Heart right ventricle (tissue), 16 donors: ENCODE measurements around the gene TASP1. TPM values are rescaled to one million over a fixed set of nuclear protein-coding genes. Genes with fewer than 3 reads are reported as not detected.

Experiments used
- ATAC-seq, 8 donors: fragments of 200-7000 bp; cut with Tn5 transposase; one replicate each; pipeline ENCODE4 v1.9.1; 2020; ENCODE audit warnings: mild to moderate bottlenecking in 8 of 8, moderate library complexity in 8 of 8, moderate number of reproducible peaks in 1 of 8
- DNase-seq, 2 donors: peaks; one replicate each; pipeline ENCODE4 v3.0.0-alpha.2; 2020
- H3K27ac ChIP-seq, 10 donors: fragments of 200-600 bp; sonication (generic) in 2 of 10; one replicate each; pipeline versions ENCODE4 v1.5.0 to v1.8.0; 2020 to 2022; ENCODE audit warnings: mild to moderate bottlenecking in 3 of 10
- H3K27me3 ChIP-seq, 7 donors: fragments of 200-600 bp; one replicate each; pipeline ENCODE4 v1.8.0; 2021 to 2022; ENCODE audit warnings: mild to moderate bottlenecking in 2 of 7
- H3K36me3 ChIP-seq, 9 donors: fragments of 200-600 bp; sonication (generic) in 1 of 9; one replicate each; pipeline versions ENCODE4 v1.5.0 to v1.8.0; 2020 to 2022; ENCODE audit warnings: mild to moderate bottlenecking in 2 of 9
- H3K4me1 ChIP-seq, 9 donors: fragments of 200-600 bp; sonication (generic) in 1 of 9; one replicate each; pipeline versions ENCODE4 v1.5.0 to v1.8.0; 2020 to 2022; ENCODE audit warnings: mild to moderate bottlenecking in 4 of 9
- H3K4me3 ChIP-seq, 10 donors: fragments of 200-600 bp; sonication (generic) in 2 of 10; one replicate each; pipeline versions ENCODE4 v1.5.0 to v1.8.0; 2020 to 2022; ENCODE audit warnings: mild to moderate bottlenecking in 7 of 10, moderate library complexity in 2 of 10
- H3K9me3 ChIP-seq, 11 donors: fragments of 200-600 bp in 10 of 11; sonication (generic) in 2 of 11; one replicate each; pipeline versions ENCODE4 v1.5.0 to v1.8.0; 2013 to 2022; ENCODE audit warnings: mild to moderate bottlenecking in 2 of 11, control low read depth in 1 of 11, moderate library complexity in 1 of 11
- CTCF ChIP-seq, 9 donors: fragments of 200-600 bp; sonication (generic) in 2 of 9; IDR thresholded peaks; one replicate each; pipeline versions ENCODE4 v1.5.0 to v1.8.0; 2021 to 2022; ENCODE audit warnings: antibody characterized with exemption in 9 of 9, mild to moderate bottlenecking in 5 of 9, moderate library complexity in 1 of 9
- WGBS, 2 donors: extraction: QIAGEN DNeasy Blood & Tissue Kit; methylation state at CpG; one replicate each; pipeline ENCODE4 v1.1.7; 2013; ENCODE audit warnings: inconsistent platforms in 1 of 2; 5-methylcytosine and 5-hydroxymethylcytosine counted together
- intact Hi-C, 10 donors: fragments of 100-400 bp; cut with DNase I; formaldehyde crosslinking; loops; one replicate each; pipeline versions ENCODE4 v1.11.1 to v1.14.2; 2022
- polyA plus RNA-seq, 2 donors: library from polyadenylated mRNA; stranded (reverse); fragments of 200-250 nt; gene quantifications; one replicate each; pipeline ENCODE4 v1.2.3, GENCODE V29; 2013
- total RNA-seq, 10 donors: library from RNA; stranded (reverse); fragmentation: NEBNext Ultra II Directional in 3 of 10; extraction: Animal tissue kit (Norgen Biotek cat#: 25700) in 3 of 10; gene quantifications; one replicate each; pipeline versions ENCODE4 v1.2.1 to v1.2.4, GENCODE V29; 2021 to 2023
- donor health status: Arrhythmogenic right ventricular cardiomyopathy.
- donor health status: ischemic (EF 13 %, LVEDD 7.1; RV severe dilation, severe dysfunction).
- donor health status: healthy with polysubstance abuse.
- donor health status: DM: no; HTN: yes; CAD: no.
- donor health status: DM: no; HTN: no; CAD: no.
- donor health status: ischemic (EF 25% LVEDD 6.9; RV normal size, moderate dysfunction).
- donor health status: ischemic (EF 25% LVEDD 5.7; RV mildly dilated, moderate dysfunction).
- donor health status: healthy.
- donor health status: DM: yes; HTN: yes; CAD: no.
- donor health status: Ischemic cardiomyopathy.
- donor health status: ischemic (EF 35%, LVEDD 5.7; RV mildly dilated, moderate dysfunction).
- donor health status: nonischemic (EF 11% LVEDD 7.7; RV severe dilation, severe dysfunction).
- donor health status: DM: yes; HTN: yes; CAD: no.
- donor health status: PGD.
- donor health status: ischemic (EF 29% LVEDD 5.4; RV normal size, mild dysfunction).
- donor health status: nonischemic (EF 23%, LVEDD 6.1; RV moderate dilation, normal function).

TASP1 gene
- total and polyA plus RNA-seq, 12 donors, result 2.1 to 8.5 (median 5.8) TPM

- H3K9me3 ChIP-seq, result peaks cover 0 to 5% (median 0%) of the 10 kb centered on the region in 11 donors
- WGBS, 2 donors, result 89 to 92% methylated on average over 4 of the region's 4 CpGs
- TF ChIP-seq CTCF (IDR thresholded peaks at IDR 0.05), result no peak
- no peak overlapping the region for H3K4me3 ChIP-seq
- H3K4me1 ChIP-seq, result peaks cover 0 to 4% (median 0%) of the 10 kb centered on the region in 9 donors
- no peak for DNase-seq
- intact Hi-C loops, result no loop called here
- ATAC-seq, result no peak
- H3K27me3 ChIP-seq, result no peaks in the 10 kb centered on the region
- H3K27ac ChIP-seq, result no peak overlapping the region
- no peaks in the 10 kb centered on the region for H3K36me3 ChIP-seq
Measured at GRCh38 chr20:13349235-13349604, 289.5 kb downstream of the TASP1 start.

GRCh38 chr20:13348311-13349234 is 290.2 kb downstream of the TASP1 start:
- Histone ChIP-seq H3K4me1 (peaks cover 0 to 4% (median 0%) of the 10 kb centered on the region in 9 donors), H3K4me3 (no peak overlapping the region), H3K27me3 (no peaks in the 10 kb centered on the region), H3K36me3 (no peaks in the 10 kb centered on the region), H3K9me3 (no peaks in the 10 kb centered on the region), H3K27ac (no peak overlapping the region)
- ATAC-seq (peak in 2 of 8 donors; percentile 17 to 26), DNase-seq (no peak)
- intact Hi-C loops, result no loop called here
- TF ChIP-seq CTCF (IDR thresholded peaks at IDR 0.05), result no peak
- WGBS, 2 donors, result 59 to 66% methylated on average over 9 of the region's 9 CpGs

- no peak for ATAC-seq
- DNase-seq, result no peak
- Histone ChIP-seq H3K36me3 (no peaks in the 10 kb centered on the region), H3K27me3 (no peaks in the 10 kb centered on the region), H3K27ac (no peak overlapping the region), H3K4me3 (no peak overlapping the region), H3K9me3 (no peaks in the 10 kb centered on the region), H3K4me1 (peaks cover 0 to 4% (median 0%) of the 10 kb centered on the region in 9 donors)
- intact Hi-C loops, result no loop called here
- no peak for TF ChIP-seq CTCF (IDR thresholded peaks at IDR 0.05)
- 80 to 83% methylated on average over 9 of the region's 9 CpGs for WGBS, 2 donors
Measured at GRCh38 chr20:13344671-13345070, 294.1 kb downstream of the TASP1 start.

GRCh38 chr20:13342469-13343242 is 296.1 kb downstream of the TASP1 start:
- no peak for TF ChIP-seq CTCF (IDR thresholded peaks at IDR 0.05)
- DNase-seq (no peak), ATAC-seq (no peak)
- H3K9me3 ChIP-seq, result no peaks in the 10 kb centered on the region
- no peak overlapping the region for H3K27ac ChIP-seq
- intact Hi-C loops, result no loop called here
- H3K4me3 ChIP-seq, result no peak overlapping the region
- no peaks in the 10 kb centered on the region for H3K27me3 ChIP-seq
- 81 to 82% methylated on average over 12 of the region's 12 CpGs for WGBS, 2 donors
- H3K36me3 ChIP-seq, result no peaks in the 10 kb centered on the region
- H3K4me1 ChIP-seq, result no peaks in the 10 kb centered on the region
